Osteoblast (primary cell): ENCODE measurements around the gene LINC01488. TPM values are rescaled to one million over a fixed set of nuclear protein-coding genes. Genes with fewer than 3 reads are reported as not detected.

Experiments
- DNase-seq: peaks from one replicate; pipeline ENCODE4 v3.0.0; 2011; ENCODE audit warnings: low spot score, mixed read lengths; ENCODE audit not compliant: insufficient read length; ENCODE audit errors: missing footprints
- H2AFZ ChIP-seq: 2 replicates; pipeline ENCODE4 v1.6.0; 2011; ENCODE audit warnings: mild to moderate bottlenecking, low read length
- H3K27ac ChIP-seq: 2 replicates; pipeline ENCODE4 v1.5.1; 2011; ENCODE audit warnings: mild to moderate bottlenecking, low read depth, low read length, moderate library complexity
- H3K27me3 ChIP-seq: 2 replicates; pipeline ENCODE4 v1.6.0; 2012; ENCODE audit warnings: mild to moderate bottlenecking, control low read depth, inconsistent platforms, low read length, moderate library complexity; ENCODE audit not compliant: insufficient read depth
- H3K36me3 ChIP-seq: 2 replicates; pipeline ENCODE4 v1.5.1; 2011; ENCODE audit warnings: mild to moderate bottlenecking, low read length, control low read depth, moderate library complexity; ENCODE audit not compliant: insufficient read depth
- H3K4me1 ChIP-seq: 2 replicates; pipeline ENCODE4 v1.5.1; 2011; ENCODE audit warnings: mild to moderate bottlenecking, low read length, control low read depth, moderate library complexity; ENCODE audit not compliant: insufficient read depth
- H3K4me2 ChIP-seq: 2 replicates; pipeline ENCODE4 v1.6.0; 2011; ENCODE audit warnings: mild to moderate bottlenecking, low read length; ENCODE audit not compliant: insufficient read depth
- H3K4me3 ChIP-seq: fragments of 200-600 bp; sonication (generic); 3 replicates; pipeline ENCODE4 v1.5.1; 2012; ENCODE audit warnings: mild to moderate bottlenecking, low read length, inconsistent platforms; ENCODE audit not compliant: insufficient read depth
- H3K79me2 ChIP-seq: 2 replicates; pipeline ENCODE4 v1.6.0; 2012; ENCODE audit warnings: mild to moderate bottlenecking, low read length, control low read depth, inconsistent platforms; ENCODE audit not compliant: insufficient read depth
- H3K9me3 ChIP-seq: 2 replicates; pipeline ENCODE4 v1.5.1; 2011; ENCODE audit warnings: low read depth, low read length, control low read depth
- H4K20me1 ChIP-seq: 2 replicates; pipeline ENCODE4 v1.6.0; 2012; ENCODE audit warnings: mild to moderate bottlenecking, low read length, control low read depth; ENCODE audit not compliant: insufficient read depth
- CTCF ChIP-seq: IDR thresholded peaks from 2 replicates; pipeline ENCODE4 v1.5.1; 2011; ENCODE audit warnings: mild to moderate bottlenecking, low read depth, low read length, moderate library complexity; ENCODE audit errors: extremely low read depth
- total RNA-seq: library from RNA; depleted of rRNA; stranded (reverse); fragments of >200 nt; gene quantifications from 2 replicates; pipeline ENCODE4 v1.2.3, GENCODE V29; 2012

Gene LINC01488
- total RNA-seq, 1 donor: not detected

DNA sequence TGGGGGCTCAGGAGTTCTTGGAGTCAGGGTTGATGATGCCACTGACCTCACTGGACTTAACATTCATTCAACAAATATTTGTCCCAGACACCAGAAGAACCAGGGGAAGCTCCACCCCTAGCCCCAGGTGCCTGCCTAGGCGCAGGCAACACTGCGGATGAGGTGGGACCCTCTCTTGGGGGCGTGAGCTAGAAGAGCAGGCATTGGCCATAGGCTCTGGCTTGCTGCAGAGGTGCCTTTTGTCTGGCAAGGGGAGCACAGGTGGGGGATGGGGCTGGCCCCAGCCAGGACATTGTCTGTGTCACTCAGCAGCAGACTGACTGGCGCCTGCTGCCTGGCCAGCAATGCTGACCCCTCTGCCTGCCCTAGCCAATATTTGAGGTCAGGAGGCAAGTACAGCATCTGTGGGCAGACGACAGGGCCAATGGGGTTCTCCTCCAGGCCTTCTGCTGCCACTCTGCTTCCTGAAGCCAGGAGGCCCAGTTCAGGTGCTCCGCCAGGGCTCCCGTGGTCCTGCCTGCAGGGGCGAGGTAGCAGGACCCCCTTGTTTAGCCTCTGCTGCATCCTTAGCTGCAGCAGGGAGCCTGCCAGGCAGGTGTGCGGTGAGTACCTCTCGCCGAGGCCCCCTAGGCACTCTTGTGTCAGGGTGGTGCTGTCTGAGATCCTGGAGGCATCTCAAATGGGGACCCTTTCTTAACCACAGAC, 4.0 kb downstream of the LINC01488 start:
- no peaks in the 10 kb centered on the region for H3K27me3 ChIP-seq
- no peak overlapping the region for H3K4me2 ChIP-seq
- no peaks in the 10 kb centered on the region for H4K20me1 ChIP-seq
- H3K4me1 ChIP-seq: peaks cover under 1% of the 10 kb centered on the region
- no peak overlapping the region for H3K27ac ChIP-seq
- no peak overlapping the region for H3K4me3 ChIP-seq
- no peaks in the 10 kb centered on the region for H3K36me3 ChIP-seq
- no peaks in the 10 kb centered on the region for H3K79me2 ChIP-seq
- H2AFZ ChIP-seq: no peak overlapping the region
- H3K9me3 ChIP-seq: no peaks in the 10 kb centered on the region
- TF ChIP-seq CTCF: no peak
- DNase-seq: peak; percentile 71

DNA sequence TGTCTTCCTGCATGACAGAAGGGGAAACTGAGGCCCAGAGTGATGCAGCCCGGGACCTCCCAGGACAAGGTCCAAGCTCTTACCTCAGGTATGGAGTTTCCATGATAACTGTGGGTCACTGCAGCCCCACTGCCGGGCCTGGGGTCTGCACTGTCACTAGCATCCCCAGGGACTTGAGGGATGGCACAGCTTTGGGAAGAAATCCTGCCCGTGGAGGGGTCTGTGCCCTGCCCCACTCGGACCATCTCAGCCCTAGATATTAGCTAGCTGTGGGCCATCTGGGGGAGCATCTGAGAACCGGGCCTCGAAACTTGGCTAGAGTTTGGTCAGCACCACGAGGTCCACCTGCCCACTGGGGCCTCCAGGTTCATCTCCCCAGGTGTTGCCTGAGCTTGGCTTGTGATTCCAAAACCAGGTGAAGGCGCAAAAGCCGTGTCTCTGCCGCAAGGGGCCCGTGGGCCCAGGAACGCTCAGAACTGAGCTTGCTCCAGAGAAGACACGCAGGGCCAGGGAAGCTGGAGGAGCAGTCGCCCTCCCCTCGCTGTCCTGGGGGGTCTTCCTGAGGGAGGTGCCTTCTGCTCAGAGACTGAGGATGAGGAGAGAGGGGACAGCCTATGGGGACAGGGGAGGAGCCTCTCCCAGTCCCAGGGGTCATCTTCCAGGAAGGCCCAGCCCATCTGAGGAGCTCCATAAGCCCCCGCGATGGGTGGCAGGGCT, 4.8 kb downstream of the LINC01488 start:
- DNase-seq: peak; percentile 70
- H4K20me1 ChIP-seq: no peaks in the 10 kb centered on the region
- no peaks in the 10 kb centered on the region for H3K4me1 ChIP-seq
- TF ChIP-seq CTCF: no peak
- no peak overlapping the region for H3K27ac ChIP-seq
- H3K4me3 ChIP-seq: no peak overlapping the region
- H3K9me3 ChIP-seq: no peaks in the 10 kb centered on the region
- no peaks in the 10 kb centered on the region for H3K27me3 ChIP-seq
- no peaks in the 10 kb centered on the region for H3K36me3 ChIP-seq
- no peak overlapping the region for H3K4me2 ChIP-seq
- peak overlapping the region; percentile 37 for H2AFZ ChIP-seq
- H3K79me2 ChIP-seq: no peaks in the 10 kb centered on the region

- DNase-seq: peak; percentile 92
These were observed 5.4 kb downstream of the LINC01488 start for GRCh38 chr11:69486773-69487291.

More at GRCh38 chr11:69486773-69487291, 5.4 kb downstream of the LINC01488 start:
- Histone ChIP-seq H4K20me1 (no peaks in the 10 kb centered on the region), H3K4me2 (no peak overlapping the region), H3K36me3 (no peaks in the 10 kb centered on the region), H3K27me3 (no peaks in the 10 kb centered on the region), H3K4me3 (no peak overlapping the region), H3K27ac (no peak overlapping the region), H3K79me2 (no peaks in the 10 kb centered on the region), H3K9me3 (no peaks in the 10 kb centered on the region), H2AFZ (peak overlapping the region; percentile 37), H3K4me1 (no peaks in the 10 kb centered on the region)
- TF ChIP-seq CTCF: no peak
